Panc1 (cell line): Measurements from ENCODE around the gene USP28. TPM values are rescaled to one million over a fixed set of nuclear protein-coding genes. Genes with fewer than 3 reads are reported as not detected.

Source experiments
- ATAC-seq: fragments of 200-7000 bp; cut with Tn5 transposase; 2 replicates; pipeline ENCODE4 v1.9.1; 2020; ENCODE audit warnings: mild to moderate bottlenecking, moderate library complexity
- BruUV-seq: library from RNA; stranded (reverse); fragments of 400-500 nt; replicated peaks from 2 replicates; lab custom pipeline; 2021; lab: Mats Ljungman, UMichigan
- CTCF ChIA-PET: fragments of 300-600 bp; sonication (Branson Sonifier 250); formaldehyde crosslinking; loops from one replicate; lab custom pipeline; 2022; ENCODE audit warnings: antibody characterized with exemption; lab: Charles Lee
- POLR2A ChIA-PET: fragments of 300-600 bp; sonication (Branson Sonifier 250); formaldehyde crosslinking; loops from one replicate; lab custom pipeline; 2022; ENCODE audit warnings: antibody characterized with exemption; lab: Charles Lee
- DNase-seq: peaks from one replicate; pipeline ENCODE4 v3.0.0-alpha.2; 2010; ENCODE audit warnings: low read depth, low spot score
- H3K27ac ChIP-seq: 2 replicates; pipeline ENCODE4 v1.5.1; 2011; ENCODE audit warnings: mild to moderate bottlenecking, low read length, inconsistent platforms
- H3K27me3 ChIP-seq: fragments of 200-500 bp; sonication (Bioruptor generic); 2 replicates; pipeline ENCODE4 v1.6.0; 2014; ENCODE audit warnings: low read length, inconsistent platforms; ENCODE audit not compliant: control insufficient read depth, insufficient read depth
- H3K36me3 ChIP-seq: fragments of 200-500 bp; sonication (Bioruptor generic); 2 replicates; pipeline ENCODE4 v1.5.1; 2014; ENCODE audit warnings: inconsistent platforms, mild to moderate bottlenecking, low read length, moderate library complexity; ENCODE audit not compliant: control insufficient read depth, insufficient read depth
- H3K4me1 ChIP-seq: 2 replicates; pipeline ENCODE4 v1.5.1; 2011; ENCODE audit warnings: inconsistent platforms, mild to moderate bottlenecking, low read length, moderate library complexity; ENCODE audit not compliant: control insufficient read depth, insufficient read depth
- H3K4me3 ChIP-seq, 2 experiments: 2 replicates each; pipeline ENCODE4 v1.5.1; 2011 to 2012; ENCODE audit warnings: low read depth in 2 of 2, low read length in 2 of 2, mild to moderate bottlenecking in 2 of 2, inconsistent platforms in 1 of 2, moderate library complexity in 1 of 2
- H3K9me3 ChIP-seq: fragments of 200-500 bp; sonication (Bioruptor generic); 2 replicates; pipeline ENCODE4 v1.5.1; 2014; ENCODE audit warnings: low read depth, mild to moderate bottlenecking, inconsistent platforms, low read length, moderate library complexity; ENCODE audit not compliant: control insufficient read depth, insufficient read depth
- CTCF ChIP-seq: fragments of 450-650 bp; IDR thresholded peaks from 2 replicates; pipeline ENCODE4 v1.5.1; 2017; ENCODE audit warnings: mild to moderate bottlenecking
- POLR2AphosphoS5 ChIP-seq: IDR thresholded peaks from 2 replicates; pipeline ENCODE4 v1.6.1; 2012; ENCODE audit warnings: mild to moderate bottlenecking, low read depth, low read length, moderate library complexity
- REST ChIP-seq, 2 experiments: IDR thresholded peaks; 2 replicates each; pipeline ENCODE4 v1.6.1; 2011 to 2012; ENCODE audit warnings: low read depth in 2 of 2, control low read depth in 1 of 2, low read length in 1 of 2, mild to moderate bottlenecking in 1 of 2, moderate library complexity in 1 of 2; ENCODE audit not compliant: insufficient read depth in 1 of 2
- SIN3A ChIP-seq: IDR thresholded peaks from 2 replicates; pipeline ENCODE4 v1.6.1; 2012; ENCODE audit warnings: low read depth, mild to moderate bottlenecking, low read length, moderate library complexity, borderline replicate concordance; ENCODE audit not compliant: insufficient read depth
- TCF7L2 ChIP-seq: IDR thresholded peaks from 2 replicates; pipeline ENCODE4 v1.6.1; 2011; ENCODE audit warnings: mild to moderate bottlenecking, low read depth, low read length, inconsistent platforms
- in situ Hi-C: cut with HindIII; loops from 2 replicates; pipeline ENCODE4 v1.10.0; 2016; ENCODE audit warnings: low sequenced_read_pairs, low pct_unique_long_range_greater_than_20kb
- intact Hi-C: fragments of 100-400 bp; cut with micrococcal nuclease; formaldehyde crosslinking; loops from one replicate; pipeline ENCODE4 v1.10.0; 2022; ENCODE audit not compliant: unreplicated experiment
- total RNA-seq: library from RNA; stranded (reverse); gene quantifications from one replicate; pipeline ENCODE4 v1.2.1, GENCODE V29; 2021; ENCODE audit not compliant: unreplicated experiment

Gene USP28
- total RNA-seq, 1 experiment from 2014 or later = 52.3 TPM

GRCh38 chr11:113865873-113866272 is 9.5 kb downstream of the USP28 start:
- CTCF ChIA-PET = no interaction called here
- no peak for DNase-seq

GRCh38 chr11:113864410-113864809 is 11.0 kb downstream of the USP28 start:
- Histone ChIP-seq H3K4me1 (0 out of 2 replicates have a peak, but pooled peaks cover 2% of the 10 kb centered on the region), H3K9me3 (no peaks in the 10 kb centered on the region), H3K27me3 (no peaks in the 10 kb centered on the region), H3K27ac (no peak overlapping the region), H3K36me3 (no peaks in the 10 kb centered on the region), H3K4me3 (no peak overlapping the region)
- no TSS peak for BruUV-seq
- intact Hi-C loops (no loop called here), in situ Hi-C loops (no loop called here)
- POLR2A ChIA-PET = no interaction called here
- ATAC-seq (no peak), DNase-seq (no peak)
- CTCF ChIA-PET = no interaction called here
- TF ChIP-seq TCF7L2 = no peak
- TF ChIP-seq SIN3A = no peak
- no peak for TF ChIP-seq CTCF
- TF ChIP-seq REST (IDR thresholded peaks at IDR 0.05; ENCODE audit: insufficient read depth in 1 of 2, low read depth in 2 of 2, low read length in 1 of 2) = no peak
- no peak for TF ChIP-seq POLR2AphosphoS5

More at GRCh38 chr11:113865873-113866272, 9.5 kb downstream of the USP28 start:
- Histone ChIP-seq H3K27ac (no peak overlapping the region), H3K4me1 (no peaks in the 10 kb centered on the region), H3K9me3 (no peaks in the 10 kb centered on the region), H3K4me3 (no peak overlapping the region), H3K27me3 (no peaks in the 10 kb centered on the region), H3K36me3 (no peaks in the 10 kb centered on the region)
- POLR2A ChIA-PET = interaction anchor here (0.7 kb wide), 1 partner anchor 13 kb away, joined by 3 read pairs; no protein-coding TSS in a partner anchor
- in situ Hi-C loops (no loop called here), intact Hi-C loops (no loop called here)
- no peak for TF ChIP-seq CTCF
- TF ChIP-seq TCF7L2 = no peak
- TF ChIP-seq POLR2AphosphoS5 = no peak
- TF ChIP-seq REST (IDR thresholded peaks at IDR 0.05; ENCODE audit: insufficient read depth in 1 of 2, low read depth in 2 of 2, low read length in 1 of 2) = no peak
- no peak for TF ChIP-seq SIN3A
- no TSS peak for BruUV-seq
- no peak for ATAC-seq
